ENCODE measurements around the gene P3H3. TPM values are rescaled to one million over a fixed set of nuclear protein-coding genes. Genes with fewer than 3 reads are reported as not detected.

The P3H3 gene
- total RNA-seq, 1 donor from 2014 or later, result not detected

DNA sequence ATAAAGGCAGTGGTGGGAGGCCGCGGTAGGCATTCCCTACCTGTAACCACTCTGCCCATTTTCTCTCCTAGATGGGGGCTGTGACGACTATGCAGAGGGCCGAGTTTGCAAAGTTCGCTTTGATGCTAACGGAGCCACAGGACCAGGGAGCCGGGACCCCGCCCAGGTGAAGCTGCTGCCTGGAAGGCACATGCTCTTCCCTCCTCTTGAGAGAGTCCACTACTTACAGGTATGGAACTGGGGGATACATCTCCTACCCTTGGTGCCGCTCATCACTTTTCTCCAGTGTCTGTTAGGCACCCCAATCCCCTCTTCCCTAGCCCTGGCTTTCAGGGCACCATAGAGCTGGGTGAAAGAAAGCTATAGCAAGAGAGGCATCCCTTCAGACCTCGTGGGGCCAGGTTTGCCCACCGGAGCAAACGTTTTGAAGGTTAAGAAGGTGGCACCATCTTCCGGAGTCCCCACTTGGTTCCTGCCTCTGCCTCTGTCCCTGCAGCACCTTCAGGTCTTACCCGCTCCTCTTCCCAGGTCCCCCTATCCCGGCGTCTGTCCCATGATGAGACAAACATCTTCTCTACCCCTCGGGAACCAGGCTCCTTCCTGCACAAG, 2.0 kb upstream of the P3H3 start:
- H3K9me3 Mint-ChIP-seq, result no peaks in the 10 kb centered on the region
- no peaks in the 10 kb centered on the region for H3K36me3 Mint-ChIP-seq (ENCODE audit: low read depth)
- DNase-seq, result no peak
- peaks cover 27% of the 10 kb centered on the region for H3K4me1 Mint-ChIP-seq
- H3K27me3 Mint-ChIP-seq, result peaks cover 73% of the 10 kb centered on the region
- TF ChIP-seq, protein P1, sequence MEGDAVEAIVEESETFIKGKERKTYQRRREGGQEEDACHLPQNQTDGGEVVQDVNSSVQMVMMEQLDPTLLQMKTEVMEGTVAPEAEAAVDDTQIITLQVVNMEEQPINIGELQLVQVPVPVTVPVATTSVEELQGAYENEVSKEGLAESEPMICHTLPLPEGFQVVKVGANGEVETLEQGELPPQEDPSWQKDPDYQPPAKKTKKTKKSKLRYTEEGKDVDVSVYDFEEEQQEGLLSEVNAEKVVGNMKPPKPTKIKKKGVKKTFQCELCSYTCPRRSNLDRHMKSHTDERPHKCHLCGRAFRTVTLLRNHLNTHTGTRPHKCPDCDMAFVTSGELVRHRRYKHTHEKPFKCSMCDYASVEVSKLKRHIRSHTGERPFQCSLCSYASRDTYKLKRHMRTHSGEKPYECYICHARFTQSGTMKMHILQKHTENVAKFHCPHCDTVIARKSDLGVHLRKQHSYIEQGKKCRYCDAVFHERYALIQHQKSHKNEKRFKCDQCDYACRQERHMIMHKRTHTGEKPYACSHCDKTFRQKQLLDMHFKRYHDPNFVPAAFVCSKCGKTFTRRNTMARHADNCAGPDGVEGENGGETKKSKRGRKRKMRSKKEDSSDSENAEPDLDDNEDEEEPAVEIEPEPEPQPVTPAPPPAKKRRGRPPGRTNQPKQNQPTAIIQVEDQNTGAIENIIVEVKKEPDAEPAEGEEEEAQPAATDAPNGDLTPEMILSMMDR (IDR thresholded peaks at IDR 0.05), result no peak
- H3K27ac Mint-ChIP-seq, result no peak overlapping the region
- intact Hi-C loops (cut with micrococcal nuclease), result loop anchor here (5.0 kb wide), 1 partner anchor 139 kb away; the partner anchor contains the start of gene ZNF384
- ChIA-PET POLR2A (no interaction called here), CTCF (interaction anchor here (1.0 to 2.7 kb wide), 3 partner anchors 11 to 73 kb away, joined by 3 to 15 read pairs (median 4); partner anchors contain the start of gene MLF2)
- no peak for ATAC-seq (ENCODE audit: low read depth)
- H3K4me3 Mint-ChIP-seq, result no peak overlapping the region

- DNase-seq (no peak), ATAC-seq (ENCODE audit: low read depth) (no peak)
- ChIA-PET POLR2A (no interaction called here), CTCF (interaction anchor here (1.2 to 1.5 kb wide), 2 partner anchors 10 to 73 kb away, joined by 3 to 5 read pairs; partner anchors contain the start of gene MLF2)
- H3K36me3 Mint-ChIP-seq (ENCODE audit: low read depth), result no peaks in the 10 kb centered on the region
- intact Hi-C loops (cut with micrococcal nuclease), result loop anchor here (5.0 kb wide), 1 partner anchor 140 kb away; the partner anchor contains the start of gene ZNF384
- TF ChIP-seq, protein P1 (IDR thresholded peaks at IDR 0.05), result no peak
- H3K4me3 Mint-ChIP-seq, result peak overlapping the region; percentile 59
- H3K27ac Mint-ChIP-seq, result no peak overlapping the region
- no peaks in the 10 kb centered on the region for H3K9me3 Mint-ChIP-seq
- peaks cover 74% of the 10 kb centered on the region for H3K27me3 Mint-ChIP-seq
- H3K4me1 Mint-ChIP-seq, result peaks cover 22% of the 10 kb centered on the region
These were observed 1.3 kb upstream of the P3H3 start for GRCh38 chr12:6826734-6827436.

- TF ChIP-seq, protein P1 (IDR thresholded peaks at IDR 0.05), result no peak
- no peaks in the 10 kb centered on the region for H3K36me3 Mint-ChIP-seq (ENCODE audit: low read depth)
- POLR2A ChIA-PET, result interaction anchor here (1.1 kb wide), 1 partner anchor 40 kb away, joined by 3 read pairs; the partner anchor contains the start of gene TPI1
- DNase-seq, result no peak
- H3K27ac Mint-ChIP-seq, result no peak overlapping the region
- intact Hi-C loops (cut with micrococcal nuclease), result loop anchor here (5.0 kb wide), 1 partner anchor 140 kb away; the partner anchor contains the start of gene ZNF384
- no peak for ATAC-seq (ENCODE audit: low read depth)
- H3K4me1 Mint-ChIP-seq, result peaks cover 16% of the 10 kb centered on the region
- H3K4me3 Mint-ChIP-seq, result peak overlapping the region; percentile 59
- no peaks in the 10 kb centered on the region for H3K9me3 Mint-ChIP-seq
- peaks cover 68% of the 10 kb centered on the region for H3K27me3 Mint-ChIP-seq
- CTCF ChIA-PET, result interaction anchor here (1.5 kb wide), 1 partner anchor 74 kb away, joined by 5 read pairs; the partner anchor contains the start of gene MLF2
These were observed 733 bp upstream of the P3H3 start for GRCh38 chr12:6827437-6827911.

DNA sequence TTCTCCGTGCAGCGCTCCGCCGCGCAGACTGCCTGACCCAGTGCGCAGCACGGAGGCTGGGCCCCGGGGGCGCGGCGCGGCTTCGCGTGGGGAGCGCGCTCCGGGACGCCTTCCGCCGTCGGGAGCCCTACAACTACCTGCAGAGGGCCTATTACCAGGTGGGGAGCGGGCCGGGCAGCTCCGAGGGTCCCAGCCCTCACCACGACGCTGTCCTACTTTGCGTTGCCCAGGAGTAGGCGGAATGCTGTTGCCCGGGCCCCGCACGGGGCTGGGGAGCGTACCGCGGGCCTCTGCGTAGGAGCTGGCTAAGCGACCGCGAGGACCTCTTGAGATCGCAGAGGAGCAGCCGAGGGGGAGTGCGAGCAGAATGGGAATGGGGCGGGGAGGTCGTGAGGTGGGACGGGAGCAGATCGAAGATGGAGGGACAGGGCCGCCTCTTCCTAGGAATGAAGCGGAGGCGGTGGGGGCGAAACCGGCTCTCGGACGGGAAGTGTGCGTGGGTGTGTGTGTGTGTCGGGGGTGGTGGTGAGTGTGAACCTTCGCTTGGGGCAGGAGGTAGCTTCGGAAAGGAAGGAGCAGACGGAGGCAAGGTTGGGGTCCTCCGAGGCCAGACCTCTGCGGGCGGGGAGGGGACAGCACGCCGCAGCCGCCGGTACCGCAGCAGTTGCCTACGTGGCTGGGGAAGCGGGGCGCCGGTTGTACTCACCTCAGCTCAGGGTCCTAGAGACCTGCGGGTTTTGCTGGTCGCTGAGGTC, 751 bp downstream of the P3H3 start:
- H3K9me3 Mint-ChIP-seq, result no peaks in the 10 kb centered on the region
- H3K27ac Mint-ChIP-seq, result no peak overlapping the region
- intact Hi-C loops (cut with micrococcal nuclease), result loop anchor here (2.0 to 5.0 kb wide), 2 partner anchors 22 to 142 kb away; partner anchors contain the start of genes CDCA3 and ZNF384
- TF ChIP-seq, protein P1 (IDR thresholded peaks at IDR 0.05), result no peak
- peak overlapping the region; percentile 86 for H3K4me3 Mint-ChIP-seq
- peak; percentile 53 for ATAC-seq (ENCODE audit: low read depth)
- H3K27me3 Mint-ChIP-seq, result peaks cover 58% of the 10 kb centered on the region
- peaks cover 16% of the 10 kb centered on the region for H3K4me1 Mint-ChIP-seq
- CTCF ChIA-PET, result no interaction called here
- H3K36me3 Mint-ChIP-seq (ENCODE audit: low read depth), result no peaks in the 10 kb centered on the region
- peak; percentile 43 for DNase-seq
- POLR2A ChIA-PET, result interaction anchor here (0.8 to 1.7 kb wide), 4 partner anchors 23 to 77 kb away, joined by 3 to 7 read pairs (median 4); partner anchors contain the start of genes CDCA3, MLF2, TPI1 and USP5
